Hepatocyte (in vitro differentiated cells): Measurements from ENCODE around the gene VN1R5.

Experiments used
- CTCF ChIP-seq: fragments of 200-600 bp; sonication (generic); IDR thresholded peaks from 2 replicates; pipeline ENCODE4 v1.5.1; 2016; ENCODE audit warnings: antibody characterized with exemption, mild to moderate bottlenecking; ENCODE audit not compliant: poor library complexity
- EZH2phosphoT487 ChIP-seq: fragments of 200-600 bp; sonication (generic); IDR thresholded peaks from one replicate; pipeline ENCODE4 v1.6.1; 2018; ENCODE audit warnings: antibody characterized with exemption, mild to moderate bottlenecking, low read depth, moderate library complexity; ENCODE audit not compliant: unreplicated experiment, severe bottlenecking

DNA sequence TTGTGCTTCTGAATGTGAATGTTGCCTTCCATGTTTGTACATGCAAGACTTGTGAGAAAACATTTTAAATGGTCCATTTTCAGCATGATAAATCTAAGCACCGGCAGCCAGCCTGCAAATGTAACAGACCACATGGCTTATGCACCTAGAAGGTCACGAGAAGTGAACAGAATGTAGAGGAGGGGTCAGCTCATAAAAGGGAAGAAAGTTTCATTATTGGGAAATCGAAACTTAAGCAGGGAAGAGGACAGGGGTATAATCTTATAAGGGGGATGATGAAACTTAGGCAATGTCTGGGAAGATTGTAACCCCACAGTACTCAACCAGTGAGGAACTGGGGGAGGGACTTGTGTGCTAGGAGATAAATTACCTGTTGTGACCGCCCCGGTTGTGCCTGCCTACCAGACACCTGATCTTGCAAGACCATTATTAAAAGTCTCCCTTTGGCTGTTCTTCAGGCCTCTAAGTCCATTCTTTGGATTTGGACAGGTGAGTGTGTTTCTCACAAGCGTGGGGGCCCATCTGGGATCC is 37.7 kb upstream of the VN1R5 start:
- TF ChIP-seq EZH2phosphoT487 (no peak), CTCF (no peak)
